NAMALWA (cell line): ENCODE results near the gene RNH1.

ENCODE experiments used
- DNase-seq: peaks from one replicate; pipeline ENCODE4 v3.0.0-alpha.2; 2015; ENCODE audit warnings: low spot score

Gene RNH1

DNA sequence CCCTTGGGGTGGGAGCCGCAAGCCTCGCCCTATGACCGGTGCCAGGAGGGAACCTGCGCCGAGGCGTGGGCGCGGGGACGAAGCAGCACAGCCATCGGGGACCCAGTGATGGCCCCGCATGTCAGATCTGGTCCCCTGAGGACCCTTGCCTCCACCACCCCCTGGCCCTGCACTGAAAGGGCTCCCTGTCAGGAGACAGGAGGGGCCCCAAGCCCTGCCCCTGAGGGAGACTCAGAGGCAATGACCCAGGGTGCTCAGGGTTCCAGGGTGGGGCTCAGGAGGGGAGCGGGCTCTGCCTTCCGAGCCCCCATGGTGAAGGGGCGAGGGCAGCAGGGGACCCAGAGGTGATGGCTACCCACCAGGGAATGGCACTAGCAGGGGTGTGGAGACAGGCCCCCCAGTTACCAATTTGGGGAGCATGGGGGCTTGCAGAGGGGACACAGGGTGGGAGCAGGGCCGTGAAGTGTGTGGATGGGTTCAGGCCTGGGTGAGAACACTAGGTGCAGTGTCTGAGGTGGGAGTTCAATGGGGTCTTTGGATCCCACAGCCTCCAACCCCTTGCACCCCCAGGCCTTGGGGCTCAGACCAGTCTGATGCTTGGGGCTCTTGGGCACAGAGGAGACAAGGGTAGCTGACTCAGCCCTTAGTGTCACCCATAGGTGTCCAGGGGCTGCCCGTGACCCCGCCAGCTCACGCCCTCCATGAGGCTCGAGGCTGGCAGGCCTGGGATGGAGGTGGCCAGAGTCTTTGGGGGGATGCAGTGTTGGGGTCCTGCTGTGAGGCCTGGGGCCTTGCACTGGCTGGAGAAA lies 30.8 kb upstream of the RNH1 start:
- no peak for DNase-seq

DNA sequence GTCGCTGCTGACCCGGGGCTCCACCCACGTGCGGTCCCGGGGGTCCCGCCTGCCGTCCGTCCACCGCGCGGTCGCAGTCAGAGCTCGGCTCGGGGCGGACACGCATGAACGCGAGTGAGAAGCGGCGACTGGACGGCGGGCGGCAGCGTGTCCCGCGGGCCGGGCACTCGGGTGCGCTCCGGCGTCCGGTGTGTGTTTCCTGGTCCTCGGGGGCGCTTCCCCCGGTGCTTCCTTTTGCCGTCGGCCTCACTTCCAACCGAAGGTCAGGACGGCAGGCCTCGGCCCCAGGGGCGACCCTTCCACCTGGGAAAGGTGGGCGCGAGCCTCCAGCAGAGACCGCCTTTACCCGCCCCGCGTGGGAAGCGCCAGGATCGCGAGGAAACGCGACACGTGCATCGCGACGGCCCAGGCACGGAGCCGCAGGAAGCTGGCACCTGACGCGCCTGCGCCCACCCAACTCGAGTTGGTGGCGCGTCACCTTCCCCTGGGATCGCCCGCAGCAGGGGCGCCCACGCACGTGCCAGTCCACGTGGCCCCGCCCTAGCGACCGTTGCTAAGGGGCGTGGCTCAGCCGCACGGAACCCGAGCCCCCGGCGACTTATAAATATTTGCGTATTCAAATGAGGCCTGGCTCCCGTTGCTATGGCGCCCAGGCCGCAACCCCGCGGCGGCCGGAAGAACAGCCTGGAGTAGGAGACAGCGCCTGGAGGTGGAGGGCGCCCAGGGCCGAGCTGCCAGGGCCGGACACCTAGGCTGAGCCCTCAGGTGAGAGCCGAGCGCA lies 30.0 kb upstream of the RNH1 start, which contains the start of gene LRRC56:
TSS of gene LRRC56 (plus strand) at position 687 of the 781 bp plus-strand sequence. CDS start 3,158 bp downstream, outside the sequence.
- peak; percentile 98 for DNase-seq

DNA sequence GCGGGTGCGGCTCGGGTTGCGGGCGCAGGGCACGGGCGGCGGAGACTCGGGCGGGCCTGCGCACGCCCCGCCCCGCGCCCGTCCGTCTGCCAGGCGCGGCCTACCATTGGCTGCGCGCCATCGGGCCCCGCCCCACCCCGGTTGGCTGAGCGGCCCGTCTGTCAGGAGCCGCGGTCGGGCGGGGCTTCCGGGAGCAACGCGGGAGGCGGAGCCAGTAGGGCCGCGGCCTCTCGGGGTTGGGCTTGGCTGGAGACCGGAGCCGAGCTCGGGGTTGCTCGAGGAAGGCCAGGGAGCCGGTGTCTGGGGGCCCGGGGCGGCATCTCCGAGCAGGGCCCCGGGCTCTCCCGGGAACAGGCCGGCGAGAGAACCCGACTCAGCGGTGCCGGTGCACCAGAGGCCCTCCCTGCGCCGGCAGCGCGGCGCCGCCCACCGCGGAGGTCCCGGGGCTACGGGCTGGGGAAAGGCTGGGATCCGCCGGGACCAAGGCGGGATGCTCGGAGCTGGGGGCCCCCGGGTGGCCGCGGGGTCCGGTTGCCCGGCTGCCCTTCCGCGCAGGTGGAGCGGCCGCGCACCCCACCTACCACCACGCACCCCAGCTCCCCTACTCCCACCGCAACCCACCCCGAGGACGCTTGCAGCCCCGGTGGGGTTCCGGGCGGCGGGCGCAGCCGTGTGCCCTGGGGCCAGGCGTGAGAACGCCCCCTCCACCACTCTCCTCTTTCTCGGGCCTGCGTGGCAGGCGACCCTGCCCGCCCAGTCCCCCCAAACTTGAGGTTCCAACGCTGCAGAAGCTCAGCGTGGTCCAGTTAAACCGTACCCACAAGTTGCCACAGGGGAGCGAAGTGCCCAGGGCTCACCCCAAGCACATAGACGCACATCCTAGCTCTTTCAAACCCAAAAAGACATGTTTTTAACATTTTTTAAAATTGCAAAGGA lies 28.7 kb upstream of the RNH1 start, which contains the start of gene HRAS:
TSS of gene HRAS (minus strand) at position 58 of the 936 bp plus-strand sequence.
- peak; percentile 95 for DNase-seq

DNA sequence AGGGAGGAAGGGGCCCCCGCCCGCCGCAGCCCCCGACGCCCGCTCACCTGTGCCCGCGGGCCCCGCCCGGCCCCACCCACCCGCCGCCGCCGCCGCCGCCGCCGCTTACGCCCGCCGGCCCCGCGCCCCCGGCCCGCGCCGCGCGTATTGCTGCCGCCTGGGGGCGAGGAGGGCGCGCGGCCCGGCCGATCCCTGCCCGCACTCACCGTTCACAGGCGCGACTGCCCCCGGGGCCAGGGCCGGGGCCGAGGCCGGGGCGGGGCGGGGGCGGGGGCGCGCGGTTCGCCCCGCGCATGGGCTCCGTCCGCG lies 28.1 kb upstream of the RNH1 start:
- DNase-seq = no peak

DNA sequence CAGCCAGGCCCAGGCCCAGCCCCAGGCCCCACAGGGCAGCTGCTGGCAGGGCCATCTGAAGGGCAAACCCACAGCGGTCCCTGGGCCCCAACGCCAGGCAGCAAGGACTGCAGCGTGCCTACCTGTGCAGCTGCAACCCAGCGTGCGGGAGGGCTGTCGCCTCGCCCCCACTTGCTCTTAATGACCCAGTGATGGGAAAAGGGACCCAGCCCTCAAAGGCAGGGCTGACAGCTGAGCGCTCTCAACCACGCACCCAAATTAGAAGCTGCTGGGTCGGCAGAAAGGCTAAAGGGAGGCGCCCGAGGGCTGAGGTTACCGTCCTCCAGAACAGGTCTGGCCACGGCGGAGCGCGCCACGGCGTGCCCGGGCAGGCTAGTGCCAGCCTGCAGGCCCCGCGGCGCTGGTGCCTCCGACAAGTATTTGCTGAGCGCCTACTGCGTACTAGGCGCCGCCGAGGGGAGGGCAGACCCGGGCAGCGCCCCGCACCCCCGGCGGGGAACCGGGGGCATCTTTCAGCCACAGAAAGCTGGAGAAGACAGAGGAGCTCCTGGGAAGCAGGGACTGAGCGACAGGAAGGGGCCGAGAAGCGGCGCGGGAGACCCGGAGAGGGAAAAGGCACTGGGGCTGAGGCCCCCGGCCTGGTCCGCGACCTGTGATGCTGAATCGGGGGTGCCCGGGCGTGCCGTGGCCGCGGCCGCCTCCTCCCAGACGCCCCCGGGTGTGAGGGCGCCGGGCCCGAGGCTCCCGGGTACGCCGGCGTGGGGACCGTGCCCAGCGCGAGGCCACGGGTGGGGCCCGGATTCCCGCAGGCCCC lies 27.6 kb upstream of the RNH1 start:
- peak; percentile 47 for DNase-seq

DNA sequence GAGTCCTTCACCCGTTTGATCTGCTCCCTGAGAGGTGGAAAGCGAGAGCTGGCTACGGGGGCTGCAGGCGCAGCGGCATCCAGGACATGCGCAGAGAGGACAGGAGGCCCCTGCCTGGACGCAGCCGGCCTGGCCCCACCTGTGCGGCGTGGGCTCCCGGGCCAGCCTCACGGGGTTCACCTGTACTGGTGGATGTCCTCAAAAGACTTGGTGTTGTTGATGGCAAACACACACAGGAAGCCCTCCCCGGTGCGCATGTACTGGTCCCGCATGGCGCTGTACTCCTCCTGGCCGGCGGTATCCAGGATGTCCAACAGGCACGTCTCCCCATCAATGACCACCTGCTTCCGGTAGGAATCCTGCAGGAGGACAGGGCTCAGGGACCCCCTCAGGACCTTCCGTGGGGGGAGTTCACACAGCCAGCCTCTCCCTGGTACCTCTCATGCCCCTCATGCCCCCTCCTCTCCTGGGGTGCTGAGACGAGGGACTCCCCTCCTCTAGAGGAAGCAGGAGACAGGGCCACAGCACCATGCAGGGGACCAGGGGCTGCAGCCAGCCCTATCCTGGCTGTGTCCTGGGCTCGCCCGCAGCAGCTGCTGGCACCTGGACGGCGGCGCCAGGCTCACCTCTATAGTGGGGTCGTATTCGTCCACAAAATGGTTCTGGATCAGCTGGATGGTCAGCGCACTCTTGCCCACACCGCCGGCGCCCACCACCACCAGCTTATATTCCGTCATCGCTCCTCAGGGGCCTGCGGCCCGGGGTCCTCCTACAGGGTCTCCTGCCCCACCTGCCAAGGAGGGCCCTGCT lies 26.7 kb upstream of the RNH1 start:
- DNase-seq = no peak

DNA sequence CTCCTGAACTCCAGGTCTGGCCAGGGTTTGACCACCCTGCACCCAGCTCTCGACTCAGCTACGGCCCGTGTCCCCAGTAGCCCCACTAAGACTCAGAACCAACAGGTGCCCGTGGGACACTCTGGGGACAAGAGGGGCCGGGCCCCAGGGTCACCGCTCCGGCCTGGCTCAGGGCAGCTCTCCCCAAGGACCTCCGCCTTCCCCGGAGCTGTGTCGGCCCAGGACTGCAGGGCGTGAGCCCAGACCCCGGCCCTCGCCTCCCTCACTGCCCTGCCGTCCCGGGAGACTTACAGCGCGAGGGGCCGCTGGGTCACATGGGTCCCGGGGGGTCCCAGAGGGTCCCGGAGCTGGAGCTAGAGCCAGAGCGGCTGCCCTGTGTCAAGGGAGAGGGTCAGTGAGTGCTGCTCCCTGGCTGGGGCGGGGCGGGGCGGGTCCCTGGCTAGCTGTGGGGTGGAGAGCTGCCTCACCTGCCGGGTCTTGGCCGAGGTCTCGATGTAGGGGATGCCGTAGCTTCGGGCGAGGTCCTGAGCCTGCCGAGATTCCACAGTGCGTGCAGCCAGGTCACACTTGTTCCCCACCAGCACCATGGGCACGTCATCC lies 26.0 kb upstream of the RNH1 start:
- DNase-seq = no peak

DNA sequence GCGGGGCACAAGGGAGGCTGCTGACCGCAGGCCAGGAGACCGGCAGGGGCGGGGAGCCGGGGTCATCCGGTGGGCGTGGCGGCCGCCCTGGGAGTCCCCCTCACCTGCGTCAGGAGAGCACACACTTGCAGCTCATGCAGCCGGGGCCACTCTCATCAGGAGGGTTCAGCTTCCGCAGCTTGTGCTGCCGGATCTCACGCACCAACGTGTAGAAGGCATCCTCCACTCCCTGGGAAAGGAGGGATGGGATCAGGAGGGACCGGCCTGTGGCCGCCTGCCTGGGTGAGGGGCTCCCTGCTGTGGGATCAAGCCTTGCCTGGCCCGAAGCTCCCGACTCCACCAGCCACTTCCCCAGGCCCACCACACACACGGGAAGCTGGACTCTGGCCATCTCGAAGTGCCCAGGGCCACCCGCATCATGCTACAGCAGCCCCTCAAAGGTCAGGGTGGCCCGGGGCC lies 25.5 kb upstream of the RNH1 start:
- DNase-seq = no peak

DNA sequence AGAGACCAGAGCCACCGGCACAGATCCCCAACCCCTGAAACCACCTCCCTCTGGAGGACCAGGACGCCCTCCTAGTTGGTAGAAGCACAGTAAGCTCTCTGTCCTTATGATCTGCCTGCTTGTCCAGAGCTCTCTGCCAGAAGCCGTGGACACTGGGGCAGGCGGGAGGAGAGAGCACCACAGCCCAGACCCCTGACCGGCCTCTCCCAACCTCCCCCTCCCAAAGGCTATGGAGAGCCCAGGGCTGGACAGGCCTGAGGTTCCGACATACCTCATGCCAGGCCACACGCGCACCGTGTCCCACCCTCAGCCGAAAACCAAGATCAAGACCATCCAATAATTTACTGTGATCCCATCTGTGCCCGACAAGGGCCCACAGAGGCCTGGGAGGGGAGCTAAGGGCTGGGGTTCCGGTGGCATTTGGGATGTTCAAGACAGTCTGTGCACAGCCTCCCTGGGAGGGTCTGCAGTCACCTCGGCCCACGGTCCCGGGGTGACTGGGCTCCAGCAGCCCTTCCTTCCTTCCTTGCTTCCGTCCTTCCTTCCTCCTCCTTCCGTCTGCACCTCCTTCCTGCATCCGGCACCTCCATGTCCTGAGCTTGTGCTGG lies 25.0 kb upstream of the RNH1 start:
- no peak for DNase-seq

DNA sequence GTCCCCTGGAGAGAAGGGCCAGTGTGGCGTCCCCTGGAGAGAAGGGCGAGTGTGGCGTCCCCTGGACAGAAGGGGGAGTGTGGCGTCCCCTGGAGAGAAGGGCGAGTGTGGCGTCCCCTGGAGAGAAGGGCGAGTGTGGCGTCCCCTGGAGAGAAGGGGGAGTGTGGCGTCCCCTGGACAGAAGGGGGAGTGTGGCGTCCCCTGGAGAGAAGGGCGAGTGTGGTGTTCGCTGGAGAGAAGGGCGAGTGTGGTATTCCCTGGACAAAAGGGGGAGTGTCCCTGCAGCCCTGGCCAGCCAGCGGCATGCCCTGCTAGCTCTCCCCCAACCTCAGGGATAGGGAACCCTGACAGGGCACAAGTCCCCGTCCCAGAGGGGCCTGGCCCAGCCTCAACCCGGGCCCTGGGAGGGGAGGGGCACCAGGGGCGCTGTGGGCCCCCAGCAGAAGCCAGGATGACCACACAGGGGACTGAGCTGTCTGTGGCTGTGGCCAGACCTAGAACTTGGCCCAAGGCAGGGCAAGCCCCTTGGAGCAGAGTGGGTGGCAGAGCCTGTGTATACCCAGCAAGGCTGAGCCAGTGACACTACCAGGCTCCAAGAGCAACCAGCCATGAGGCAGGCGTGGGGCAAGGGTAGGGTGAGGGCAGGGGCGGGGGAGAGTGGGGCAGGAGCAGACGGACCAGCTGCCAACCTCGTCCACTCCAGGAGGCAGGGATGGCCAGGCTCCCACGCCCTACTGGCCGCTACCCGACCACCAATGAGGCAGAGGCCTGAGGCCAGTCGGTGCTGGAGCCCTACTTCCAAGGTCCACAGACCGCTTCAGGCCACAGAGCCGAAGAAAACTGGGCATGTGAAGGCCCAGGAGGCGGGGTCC lies 24.2 kb upstream of the RNH1 start:
- no peak for DNase-seq

DNA sequence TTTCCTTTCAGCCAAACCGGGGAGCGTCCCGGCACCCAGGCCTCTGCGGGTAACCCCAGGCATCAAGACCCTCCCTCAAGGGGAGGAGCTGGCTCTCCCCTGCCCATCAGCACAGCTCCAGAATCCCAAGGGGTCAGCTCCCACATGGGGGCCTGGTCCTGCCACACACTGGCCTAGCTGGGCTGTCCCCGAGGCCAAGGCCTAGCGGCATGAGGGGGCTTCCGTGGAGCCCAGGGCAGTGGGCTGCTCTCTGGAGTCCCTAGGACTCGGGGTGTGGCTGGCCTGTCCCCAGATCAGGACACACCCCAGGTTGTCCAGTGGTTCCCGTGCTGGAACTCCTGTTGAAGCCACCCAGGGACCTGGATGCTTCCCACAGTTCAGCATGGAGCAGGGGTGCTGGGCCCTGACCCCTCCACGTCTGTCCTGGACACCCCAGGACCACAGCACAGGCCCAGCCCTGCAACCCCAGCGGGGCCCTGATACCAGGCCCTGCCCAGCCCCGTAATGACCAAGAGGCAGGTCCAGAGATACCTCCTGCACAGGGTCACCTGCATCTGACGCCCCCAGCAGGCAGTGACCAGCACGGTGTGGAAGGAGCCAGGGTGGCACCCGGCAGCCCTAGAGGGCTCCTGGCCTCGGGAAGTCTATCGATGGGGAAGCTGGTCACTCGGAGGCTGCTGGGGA lies 22.8 kb upstream of the RNH1 start:
- no peak for DNase-seq

DNA sequence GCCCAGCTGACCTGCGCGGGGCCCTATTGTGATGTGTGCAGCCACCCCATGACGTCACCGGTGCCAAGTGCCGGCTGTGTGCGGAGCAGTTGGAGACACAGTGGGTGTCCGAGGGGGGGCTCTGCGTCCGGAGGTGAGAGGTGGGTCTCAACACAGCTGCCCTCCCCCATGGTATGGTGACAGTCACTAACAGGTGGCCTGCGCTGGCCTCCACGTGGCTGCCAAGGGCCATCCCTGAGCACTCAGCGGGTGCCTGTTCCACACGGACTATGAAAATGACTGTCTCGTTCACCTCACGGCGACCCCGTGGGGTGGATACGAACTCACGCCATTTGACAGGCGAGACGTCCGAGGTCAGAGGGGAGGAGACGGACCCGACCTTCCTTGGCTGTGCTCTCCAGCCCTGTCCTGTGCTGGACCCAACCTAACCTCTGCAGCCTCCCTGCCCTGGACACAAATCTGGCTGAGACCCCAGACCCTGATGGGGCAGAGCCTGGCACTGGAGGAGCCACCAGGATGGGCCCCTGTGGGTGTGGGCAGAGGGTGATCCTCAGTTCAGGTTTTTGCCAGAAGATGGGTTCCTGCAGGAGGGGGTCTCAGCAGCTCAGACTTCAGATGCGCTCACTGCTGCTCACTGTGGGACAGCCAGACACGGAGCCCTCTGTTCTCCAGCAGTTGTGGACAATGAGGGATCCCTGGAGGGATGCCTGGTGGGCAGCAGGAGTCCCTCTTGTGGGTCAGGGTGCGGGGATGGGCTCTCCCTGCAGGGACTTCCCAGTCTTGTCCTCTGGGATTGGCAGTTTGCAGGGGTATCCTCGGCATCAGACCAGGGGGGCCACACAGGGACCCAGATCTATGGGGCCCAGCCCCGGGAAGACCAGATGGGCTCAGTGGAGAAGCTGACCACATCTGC lies 22.0 kb upstream of the RNH1 start:
- no peak for DNase-seq

DNA sequence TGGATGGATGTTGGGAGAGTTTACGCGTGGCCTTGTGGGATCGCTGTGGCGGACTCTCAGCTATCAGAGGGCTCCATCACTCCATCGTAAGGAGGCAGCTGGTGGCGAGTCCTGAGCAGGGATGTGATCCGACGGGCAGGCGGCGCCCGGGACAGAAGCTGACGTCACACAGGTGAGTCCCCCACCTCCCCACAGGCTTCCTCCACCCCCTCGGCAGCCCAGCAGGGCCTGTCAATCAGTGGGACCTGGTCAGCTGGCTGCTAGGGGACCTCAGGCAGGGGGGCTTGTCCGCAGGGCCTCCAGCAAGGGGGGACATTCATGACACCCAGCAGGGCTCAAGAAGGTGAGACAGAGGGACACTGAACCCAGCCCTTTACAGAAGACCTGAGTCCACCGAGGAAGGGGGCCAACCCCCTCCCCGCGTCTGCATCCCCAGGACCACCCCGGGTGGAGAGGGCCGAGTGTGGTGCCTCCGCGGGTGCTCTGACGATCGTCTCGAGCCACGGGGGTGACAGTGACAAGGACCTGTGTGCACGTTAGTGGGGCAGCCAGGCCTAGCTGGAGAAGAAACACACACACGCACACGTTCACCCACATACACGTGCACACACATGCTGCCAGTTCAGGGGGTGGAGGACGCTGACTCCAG lies 21.2 kb upstream of the RNH1 start:
- DNase-seq = no peak

DNA sequence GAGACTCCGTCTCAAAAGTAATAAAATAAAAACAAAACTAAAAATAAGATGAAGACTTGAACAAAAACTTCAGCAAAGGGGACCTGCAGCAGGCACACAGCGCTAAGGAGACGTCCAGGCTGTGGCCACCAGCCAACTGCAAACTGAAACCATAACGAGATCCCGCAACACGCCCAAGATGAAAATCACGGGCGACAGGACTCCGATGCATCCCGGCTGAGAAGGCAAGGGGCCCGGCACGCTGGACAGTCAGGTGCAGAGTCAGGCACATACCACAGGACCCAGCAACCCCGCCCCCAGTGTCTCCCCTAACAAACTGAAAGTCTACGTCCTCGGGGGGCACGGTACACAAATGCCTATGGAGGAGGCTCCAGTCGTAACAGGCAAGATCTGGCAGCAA lies 19.1 kb upstream of the RNH1 start:
- DNase-seq = no peak

DNA sequence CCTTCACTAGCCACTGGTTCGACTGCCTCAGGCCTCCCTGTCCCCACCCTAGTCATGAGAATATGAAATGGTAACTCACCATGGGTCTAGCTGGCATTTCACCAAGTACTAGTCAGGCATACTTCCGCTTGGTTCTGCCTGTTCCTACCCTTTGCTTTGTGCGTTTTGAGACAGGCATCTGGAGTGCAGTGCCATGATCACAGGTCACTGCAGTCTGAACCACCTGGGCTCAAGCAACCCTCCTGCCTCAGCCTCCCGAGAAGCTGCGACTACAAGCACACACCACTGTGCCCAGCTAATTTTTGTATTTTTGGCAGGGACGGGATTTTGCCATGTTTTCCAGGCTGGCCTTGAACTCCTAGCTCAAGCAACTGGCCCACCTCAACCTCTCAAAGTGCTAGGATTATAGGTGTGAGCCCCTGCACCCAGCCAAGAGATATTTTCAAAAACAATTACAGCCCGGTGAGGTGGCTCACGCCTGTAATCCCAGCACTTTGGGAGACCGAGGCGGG lies 14.2 kb upstream of the RNH1 start:
- DNase-seq = peak; percentile 37
